Trophoblast cell (in vitro differentiated cells and primary cell): ENCODE data around the gene INTS1.

Source experiments
- DNase-seq, 2 donors: peaks; one replicate each; pipeline ENCODE4 v3.0.0-alpha.2; 2016
- H2AFZ ChIP-seq: 2 replicates; pipeline ENCODE4 v1.6.1; 2013; ENCODE audit warnings: low read length, moderate library complexity, mild to moderate bottlenecking; ENCODE audit not compliant: insufficient read depth, poor library complexity
- H2AK5ac ChIP-seq: 2 replicates; pipeline ENCODE4 v1.6.1; 2013; ENCODE audit warnings: mild to moderate bottlenecking, low read length
- H2BK120ac ChIP-seq: 2 replicates; pipeline ENCODE4 v1.6.1; 2013; ENCODE audit warnings: low read length, mild to moderate bottlenecking, moderate library complexity; ENCODE audit not compliant: insufficient read depth, poor library complexity
- H2BK12ac ChIP-seq: 2 replicates; pipeline ENCODE4 v1.6.1; 2013; ENCODE audit warnings: mild to moderate bottlenecking, low read length, moderate library complexity
- H2BK5ac ChIP-seq: 2 replicates; pipeline ENCODE4 v1.6.1; 2013; ENCODE audit warnings: low read length, low read depth, moderate library complexity, mild to moderate bottlenecking; ENCODE audit not compliant: poor library complexity
- H3K14ac ChIP-seq: 2 replicates; pipeline ENCODE4 v1.6.1; 2013; ENCODE audit warnings: mild to moderate bottlenecking, low read length
- H3K18ac ChIP-seq: 2 replicates; pipeline ENCODE4 v1.6.1; 2013; ENCODE audit warnings: mild to moderate bottlenecking, low read length
- H3K23ac ChIP-seq: 2 replicates; pipeline ENCODE4 v1.6.1; 2013; ENCODE audit warnings: low read length
- H3K27ac ChIP-seq: 2 replicates; pipeline ENCODE4 v1.5.1; 2013; ENCODE audit warnings: low read depth, mild to moderate bottlenecking, inconsistent platforms, low read length, moderate library complexity
- H3K27me3 ChIP-seq: 2 replicates; pipeline ENCODE4 v1.6.1; 2013; ENCODE audit warnings: inconsistent platforms, mild to moderate bottlenecking, low read length, moderate library complexity; ENCODE audit not compliant: insufficient read depth
- H3K36me3 ChIP-seq, 2 experiments: 1 replicate in 1 of 2; 2 replicates in 1 of 2; pipeline ENCODE4 v1.6.1; 2013; ENCODE audit warnings: low read length in 2 of 2, mild to moderate bottlenecking in 2 of 2, moderate library complexity in 1 of 2; ENCODE audit not compliant: insufficient read depth in 2 of 2, control insufficient read depth in 1 of 2
- H3K4ac ChIP-seq: 2 replicates; pipeline ENCODE4 v1.6.1; 2013; ENCODE audit warnings: low read depth, mild to moderate bottlenecking, low read length, moderate library complexity
- H3K4me1 ChIP-seq, 2 experiments: 1 replicate in 1 of 2; 2 replicates in 1 of 2; pipeline ENCODE4 v1.6.1; 2013; ENCODE audit warnings: low read length in 2 of 2, mild to moderate bottlenecking in 2 of 2, moderate library complexity in 1 of 2; ENCODE audit not compliant: insufficient read depth in 2 of 2, control insufficient read depth in 1 of 2
- H3K4me2 ChIP-seq: 2 replicates; pipeline ENCODE4 v1.6.1; 2013; ENCODE audit warnings: inconsistent platforms, mild to moderate bottlenecking, low read length, moderate library complexity
- H3K4me3 ChIP-seq: 2 replicates; pipeline ENCODE4 v1.5.1; 2013; ENCODE audit warnings: mild to moderate bottlenecking, low read depth, low read length, inconsistent platforms
- H3K79me1 ChIP-seq: one replicate; pipeline ENCODE4 v1.6.1; 2013; ENCODE audit warnings: low read length
- H3K79me2 ChIP-seq: 2 replicates; pipeline ENCODE4 v1.6.1; 2013; ENCODE audit warnings: low read length, mild to moderate bottlenecking; ENCODE audit not compliant: control insufficient read depth, insufficient read depth, poor library complexity
- H3K9ac ChIP-seq: 2 replicates; pipeline ENCODE4 v1.6.1; 2013; ENCODE audit warnings: mild to moderate bottlenecking, low read length
- H3K9me3 ChIP-seq: 2 replicates; pipeline ENCODE4 v1.6.1; 2013; ENCODE audit warnings: low read depth, mild to moderate bottlenecking, control low read depth, inconsistent platforms, low read length; ENCODE audit not compliant: insufficient read depth
- H4K12ac ChIP-seq: 2 replicates; pipeline ENCODE4 v1.6.1; 2013; ENCODE audit warnings: low read depth, mild to moderate bottlenecking, low read length, moderate library complexity
- H4K8ac ChIP-seq: 2 replicates; pipeline ENCODE4 v1.6.1; 2013; ENCODE audit warnings: low read depth, mild to moderate bottlenecking, low read length, moderate library complexity
- H4K91ac ChIP-seq: one replicate; pipeline ENCODE4 v1.6.1; 2013; ENCODE audit warnings: low read depth, mild to moderate bottlenecking, low read length, moderate library complexity
- WGBS: extraction: QIAGEN DNeasy Blood & Tissue Kit; methylation state at CpG from one replicate; pipeline ENCODE4 v1.1.7; 2013; ENCODE audit warnings: missing lambda C conversion rate; ENCODE audit not compliant: insufficient read length, insufficient coverage; ENCODE audit errors: extremely low coverage; 5-methylcytosine and 5-hydroxymethylcytosine counted together

Gene INTS1

GRCh38 chr7:1534330-1535099 is 30.3 kb upstream of the INTS1 start:
- Histone ChIP-seq H2BK12ac (no peak overlapping the region), H4K8ac (peak overlapping the region; percentile 25), H3K4me1 (peaks cover 60 to 65% of the 10 kb centered on the region in 2 experiments), H3K9me3 (no peaks in the 10 kb centered on the region), H2BK5ac (peak overlapping the region; percentile 42), H3K18ac (peak overlapping the region; percentile 24), H3K9ac (no peak overlapping the region), H3K27me3 (no peaks in the 10 kb centered on the region), H3K36me3 (peaks cover 8 to 10% of the 10 kb centered on the region in 2 experiments), H4K91ac (peak overlapping the region; percentile 47), H4K12ac (no peak overlapping the region), H3K23ac (no peak overlapping the region), H3K4ac (peak overlapping the region; percentile 18), H2AFZ (no peak overlapping the region), H3K14ac (peak overlapping the region; percentile 5), H3K79me2 (peaks cover 30% of the 10 kb centered on the region), H2BK120ac (no peak overlapping the region), H3K4me2 (peak overlapping the region; percentile 9), H3K4me3 (no peak overlapping the region), H2AK5ac (peak overlapping the region; percentile 25), H3K79me1 (peaks cover 44% of the 10 kb centered on the region), H3K27ac (peak overlapping the region; percentile 40)
- peak; percentile 73 to 85 for DNase-seq
- WGBS: no CpG with 5 or more reads among the region's 30 CpGs

- Histone ChIP-seq H3K4ac (peak overlapping the region; percentile 35), H3K9ac (no peak overlapping the region), H3K36me3 (peaks cover under 1 to 3% of the 10 kb centered on the region in 2 experiments), H3K27ac (peak overlapping the region; percentile 83), H2BK5ac (peak overlapping the region; percentile 42), H3K79me2 (peaks cover 30% of the 10 kb centered on the region), H4K12ac (no peak overlapping the region), H4K8ac (peak overlapping the region; percentile 40), H3K23ac (no peak overlapping the region), H3K79me1 (peaks cover 44% of the 10 kb centered on the region), H3K27me3 (no peaks in the 10 kb centered on the region), H3K4me3 (no peak overlapping the region), H4K91ac (peak overlapping the region; percentile 80), H3K4me2 (peak overlapping the region; percentile 75), H2BK120ac (peak overlapping the region; percentile 12), H2BK12ac (no peak overlapping the region), H3K9me3 (no peaks in the 10 kb centered on the region), H2AFZ (no peak overlapping the region), H3K4me1 (peaks cover 58 to 65% of the 10 kb centered on the region in 2 experiments), H3K14ac (peak overlapping the region; percentile 5), H2AK5ac (no peak overlapping the region), H3K18ac (peak overlapping the region; percentile 58)
- no CpG with 5 or more reads among the region's 24 CpGs for WGBS
- peak; percentile 85 for DNase-seq
Observed at GRCh38 chr7:1533547-1534329, 29.5 kb upstream of the INTS1 start.

- H3K27ac ChIP-seq: peak overlapping the region; percentile 83
- H3K27me3 ChIP-seq: no peaks in the 10 kb centered on the region
- H4K12ac ChIP-seq: peak overlapping the region; percentile 9
- H3K23ac ChIP-seq: no peak overlapping the region
- peak overlapping the region; percentile 39 for H2BK12ac ChIP-seq
- peak overlapping the region; percentile 31 for H2AK5ac ChIP-seq
- peak overlapping the region; percentile 80 for H4K91ac ChIP-seq
- H3K79me1 ChIP-seq: peaks cover 42% of the 10 kb centered on the region
- peaks cover 0 to 3% of the 10 kb centered on the region in 2 experiments for H3K36me3 ChIP-seq
- peaks cover 30% of the 10 kb centered on the region for H3K79me2 ChIP-seq
- no peak overlapping the region for H3K9ac ChIP-seq
- H3K4me3 ChIP-seq: no peak overlapping the region
- H3K14ac ChIP-seq: peak overlapping the region; percentile 22
- DNase-seq: no peak
- no peaks in the 10 kb centered on the region for H3K9me3 ChIP-seq
- peak overlapping the region; percentile 40 for H4K8ac ChIP-seq
- H3K4me2 ChIP-seq: peak overlapping the region; percentile 75
- peak overlapping the region; percentile 58 for H3K18ac ChIP-seq
- H2BK5ac ChIP-seq: peak overlapping the region; percentile 24
- peak overlapping the region; percentile 49 for H3K4ac ChIP-seq
- peaks cover 54 to 63% of the 10 kb centered on the region in 2 experiments for H3K4me1 ChIP-seq
- H2AFZ ChIP-seq: no peak overlapping the region
- peak overlapping the region; percentile 12 for H2BK120ac ChIP-seq
- no CpG with 5 or more reads among the region's 9 CpGs for WGBS
Observed at GRCh38 chr7:1533255-1533546, 29.0 kb upstream of the INTS1 start.

GRCh38 chr7:1532456-1533254 is 28.5 kb upstream of the INTS1 start:
- Histone ChIP-seq H4K8ac (peak overlapping the region; percentile 40), H3K14ac (peak overlapping the region; percentile 22), H3K23ac (no peak overlapping the region), H3K4me3 (no peak overlapping the region), H2AK5ac (peak overlapping the region; percentile 31), H3K79me2 (peaks cover 26% of the 10 kb centered on the region), H2BK12ac (peak overlapping the region; percentile 39), H4K12ac (no peak overlapping the region), H2BK120ac (peak overlapping the region; percentile 12), H3K4me2 (peak overlapping the region; percentile 75), H3K4ac (peak overlapping the region; percentile 49), H3K9me3 (no peaks in the 10 kb centered on the region), H3K27me3 (no peaks in the 10 kb centered on the region), H3K18ac (peak overlapping the region; percentile 58), H3K36me3 (peaks cover 0 to 3% of the 10 kb centered on the region in 2 experiments), H2AFZ (no peak overlapping the region), H3K4me1 (peaks cover 49 to 58% of the 10 kb centered on the region in 2 experiments), H2BK5ac (peak overlapping the region; percentile 24), H3K27ac (peak overlapping the region; percentile 83), H4K91ac (peak overlapping the region; percentile 80), H3K9ac (no peak overlapping the region), H3K79me1 (peaks cover 38% of the 10 kb centered on the region)
- WGBS: no CpG with 5 or more reads among the region's 36 CpGs
- DNase-seq: peak; percentile 66 to 70
